HG03108 (cell line): ENCODE results near the gene PLCG1.

Experiments
- ATAC-seq: cut with Tn5 transposase; IDR thresholded peaks from one replicate; pipeline ENCODE4 v1.9.1; 2021; ENCODE audit warnings: moderate library complexity; ENCODE audit not compliant: unreplicated experiment

Gene PLCG1

GRCh38 chr20:41142245-41142644 lies 4.9 kb downstream of the PLCG1 start:
- ATAC-seq, result no peak

GRCh38 chr20:41142919-41143318 lies 5.6 kb downstream of the PLCG1 start:
- ATAC-seq, result no peak

GRCh38 chr20:41143354-41143753 lies 6.0 kb downstream of the PLCG1 start:
- ATAC-seq, result no peak

- no peak for ATAC-seq
These were observed 8.0 kb downstream of the PLCG1 start for GRCh38 chr20:41145317-41145716.

- no peak for ATAC-seq
These were observed 8.7 kb downstream of the PLCG1 start for GRCh38 chr20:41145821-41146620.

- ATAC-seq, result no peak
These were observed 10.4 kb downstream of the PLCG1 start for GRCh38 chr20:41147767-41148191.

- no peak for ATAC-seq
These were observed 11.6 kb downstream of the PLCG1 start for GRCh38 chr20:41148942-41149341.

- ATAC-seq, result no peak
These were observed 13.3 kb downstream of the PLCG1 start for GRCh38 chr20:41150664-41151063.

- ATAC-seq, result no peak
These were observed 14.0 kb downstream of the PLCG1 start for GRCh38 chr20:41151134-41151869.

GRCh38 chr20:41152108-41152757 lies 14.9 kb downstream of the PLCG1 start:
- no peak for ATAC-seq

GRCh38 chr20:41154436-41155176 lies 17.3 kb downstream of the PLCG1 start:
- ATAC-seq, result no peak

GRCh38 chr20:41155261-41155660 lies 17.9 kb downstream of the PLCG1 start:
- no peak for ATAC-seq

- ATAC-seq, result no peak
These were observed 20.8 kb downstream of the PLCG1 start for GRCh38 chr20:41158082-41158625.

- no peak for ATAC-seq
These were observed 22.2 kb downstream of the PLCG1 start for GRCh38 chr20:41159547-41159946.

- ATAC-seq, result no peak
These were observed 23.3 kb downstream of the PLCG1 start for GRCh38 chr20:41160686-41161085.

- no peak for ATAC-seq
These were observed 24.5 kb downstream of the PLCG1 start for GRCh38 chr20:41161886-41162285.

GRCh38 chr20:41162396-41162795 lies 25.1 kb downstream of the PLCG1 start:
- no peak for ATAC-seq

- ATAC-seq, result no peak
These were observed 26.5 kb downstream of the PLCG1 start for GRCh38 chr20:41163821-41164220.

- ATAC-seq, result no peak
These were observed 27.9 kb downstream of the PLCG1 start for GRCh38 chr20:41165001-41165882.
